GM21526 (cell line): ENCODE data around the gene MYOCOS.

ENCODE experiments used
- ATAC-seq: cut with Tn5 transposase; IDR thresholded peaks from one replicate; pipeline ENCODE4 v1.9.1; 2021; ENCODE audit warnings: moderate library complexity; ENCODE audit not compliant: unreplicated experiment, low FRiP score

MYOCOS gene

DNA sequence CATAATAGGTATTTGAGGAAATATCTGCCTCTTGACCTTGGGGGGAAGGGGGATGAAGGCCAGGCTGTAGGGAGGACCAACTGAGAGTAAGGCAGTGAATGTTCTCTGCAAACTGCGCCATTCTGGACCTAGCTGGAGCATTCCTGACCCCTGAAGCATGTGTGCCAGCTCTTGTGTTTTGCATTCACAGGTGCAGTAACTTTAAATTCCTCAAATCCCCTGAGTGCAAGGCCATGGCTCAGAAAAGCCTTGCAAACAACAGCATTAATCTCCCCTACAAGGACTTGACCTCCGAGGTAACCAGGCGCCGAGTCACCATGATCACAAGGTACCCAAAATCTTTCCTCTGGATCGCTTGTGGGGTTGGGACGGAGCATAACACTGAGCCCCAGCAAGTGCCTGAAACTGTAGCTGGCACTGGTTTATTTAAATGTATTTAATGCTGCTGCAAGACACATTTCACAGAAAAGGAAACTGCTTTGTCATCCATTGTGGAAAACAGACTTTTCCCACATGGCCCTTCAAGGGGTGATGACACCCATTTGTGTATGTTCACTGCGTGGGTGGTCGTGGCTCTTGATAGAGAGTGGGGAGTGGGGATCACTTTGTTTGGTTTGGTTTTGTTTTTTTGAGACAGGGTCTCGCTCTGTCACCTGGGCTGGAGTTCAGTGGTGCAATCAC lies 1.7 kb downstream of the MYOCOS start:
- no peak for ATAC-seq

DNA sequence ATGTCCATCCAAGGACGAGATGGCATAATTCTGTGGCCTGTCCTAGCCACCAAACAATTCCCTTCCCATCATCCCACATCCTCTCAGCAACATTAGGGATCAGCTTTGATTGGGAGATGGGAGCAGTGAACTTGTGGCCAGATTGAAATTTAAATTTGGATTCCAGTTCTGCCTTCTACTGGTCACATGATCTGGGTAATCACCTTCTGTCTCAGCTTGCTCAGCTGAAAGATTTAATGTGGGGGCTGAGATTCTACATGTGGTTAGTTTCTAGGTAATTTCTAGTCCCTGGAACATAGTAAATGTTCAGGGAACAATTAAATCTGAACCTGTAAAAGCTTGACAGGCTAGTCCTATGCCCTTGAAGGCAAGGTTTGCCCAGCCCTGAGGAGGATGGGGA lies 3.2 kb downstream of the MYOCOS start:
- ATAC-seq = no peak

DNA sequence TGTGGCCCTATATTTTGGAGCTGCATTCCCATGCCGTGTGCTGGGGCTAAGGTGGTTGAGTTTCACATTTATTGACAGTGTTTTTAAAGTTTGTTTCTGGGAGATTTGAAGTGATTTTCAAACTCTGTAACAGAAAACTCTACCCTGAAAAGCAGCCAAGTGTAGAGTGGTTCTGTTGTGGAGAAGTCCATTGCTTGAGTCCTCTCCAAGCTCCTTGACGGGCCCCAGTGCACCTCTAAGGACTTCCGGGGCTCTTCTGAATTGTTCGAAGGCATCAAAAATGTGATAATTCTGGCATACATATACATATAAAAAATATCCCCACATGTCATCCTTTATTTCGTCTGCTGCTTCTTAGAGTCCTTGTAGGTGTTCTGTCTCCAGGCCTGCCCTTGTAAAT lies 5.0 kb downstream of the MYOCOS start:
- no peak for ATAC-seq

DNA sequence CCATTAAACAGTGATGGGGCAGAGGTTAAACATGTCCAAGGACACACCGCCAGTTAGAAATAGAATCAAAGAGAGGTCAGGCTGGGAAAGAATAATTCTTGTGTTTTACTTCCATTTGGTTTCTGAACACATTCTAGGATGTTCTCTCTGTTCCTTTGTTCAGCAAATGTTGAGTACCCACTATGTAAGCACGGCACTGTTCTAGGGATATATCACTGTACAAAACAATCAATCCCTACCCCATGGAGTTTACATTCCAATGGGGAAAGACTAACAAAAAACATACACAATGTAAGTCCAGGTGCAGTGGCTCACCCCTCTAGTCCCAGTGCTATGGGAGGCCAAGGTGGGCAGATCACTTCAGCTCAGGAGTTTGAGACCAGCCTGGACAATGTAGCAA lies 6.2 kb downstream of the MYOCOS start:
- no peak for ATAC-seq

DNA sequence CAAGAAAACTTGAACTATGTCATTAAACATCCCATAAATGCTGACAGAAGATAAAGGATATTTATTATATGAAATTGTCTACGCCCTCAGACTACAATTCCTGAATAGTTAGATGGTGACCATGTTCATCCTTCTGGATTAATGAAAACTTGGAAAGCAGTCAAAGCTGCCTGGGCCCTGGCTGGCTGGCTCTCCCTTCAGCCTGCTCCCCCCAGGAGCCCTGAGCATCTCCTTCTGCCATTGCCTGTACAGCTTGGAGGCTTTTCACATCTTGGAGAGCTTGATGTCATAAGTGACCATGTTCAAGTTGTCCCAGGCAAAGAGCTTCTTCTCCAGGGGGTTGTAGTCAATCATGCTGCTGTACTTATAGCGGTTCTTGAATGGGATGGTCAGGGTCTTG lies 13.6 kb downstream of the MYOCOS start:
- no peak for ATAC-seq

DNA sequence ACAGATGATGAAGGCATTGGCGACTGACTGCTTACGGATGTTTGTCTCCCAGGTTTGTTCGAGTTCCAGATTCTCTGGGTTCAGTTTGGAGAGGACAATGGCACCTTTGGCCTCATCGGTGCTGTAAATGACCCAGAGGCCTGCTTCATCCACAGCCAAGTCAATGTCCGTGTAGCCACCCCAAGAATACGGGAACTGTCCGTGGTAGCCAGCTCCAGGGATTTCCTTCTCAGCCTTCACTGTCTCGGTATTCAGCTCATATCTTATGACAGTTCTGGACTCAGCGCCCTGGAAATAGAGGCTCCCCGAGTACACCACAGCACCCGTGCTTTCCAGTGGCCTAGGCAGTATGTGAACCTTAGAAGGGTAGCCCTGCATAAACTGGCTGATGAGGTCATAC lies 14.1 kb downstream of the MYOCOS start:
- ATAC-seq = no peak

DNA sequence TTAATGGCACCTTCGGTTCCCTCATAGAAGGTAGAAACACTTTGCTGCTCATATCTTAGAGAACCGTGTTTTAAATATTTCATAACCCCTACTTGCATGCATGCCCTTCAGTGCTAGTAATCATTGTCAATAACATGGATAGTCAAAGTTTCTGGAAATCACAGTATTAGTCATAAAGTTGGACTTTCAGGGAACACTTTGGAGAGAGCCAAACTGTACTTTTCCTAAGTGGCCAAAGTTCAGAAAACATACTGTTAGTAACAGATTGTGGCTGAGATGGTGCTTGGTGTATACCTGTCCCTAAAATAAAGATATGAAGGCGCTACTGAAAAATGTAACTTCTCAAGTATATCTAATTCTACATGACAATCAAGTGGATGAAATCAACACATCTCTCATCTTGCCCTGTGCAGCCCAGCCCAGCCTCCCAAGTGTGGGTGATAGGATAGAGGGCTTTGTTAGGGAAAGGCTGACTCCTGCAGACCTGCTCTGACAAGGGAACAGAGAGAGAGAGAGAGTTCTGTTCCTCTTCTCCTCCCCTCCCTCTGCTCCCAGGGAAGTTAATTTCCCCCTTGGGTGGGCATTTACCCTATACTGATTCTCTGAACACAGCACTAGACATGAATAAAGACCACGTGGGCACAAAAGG lies 16.0 kb downstream of the MYOCOS start:
- ATAC-seq = no peak

DNA sequence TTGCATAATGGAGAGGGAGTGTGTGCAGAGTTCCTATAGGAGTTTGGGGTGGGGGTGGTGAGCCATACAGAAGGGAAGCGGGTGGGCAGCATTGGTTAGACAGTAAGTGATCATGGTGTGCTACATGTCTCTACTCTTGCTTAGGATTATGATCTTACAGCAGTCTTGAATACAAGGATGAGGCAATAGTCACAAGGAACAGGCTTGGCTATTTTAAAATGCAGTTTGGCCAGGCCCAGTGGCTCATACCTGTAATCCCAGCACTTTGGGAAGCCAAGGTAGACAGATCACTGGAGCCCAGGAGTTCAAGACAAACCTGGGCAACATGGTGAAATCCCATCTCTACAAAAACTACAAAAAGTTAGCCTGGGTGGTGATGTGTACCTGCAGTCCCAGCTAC lies 18.2 kb downstream of the MYOCOS start:
- no peak for ATAC-seq

DNA sequence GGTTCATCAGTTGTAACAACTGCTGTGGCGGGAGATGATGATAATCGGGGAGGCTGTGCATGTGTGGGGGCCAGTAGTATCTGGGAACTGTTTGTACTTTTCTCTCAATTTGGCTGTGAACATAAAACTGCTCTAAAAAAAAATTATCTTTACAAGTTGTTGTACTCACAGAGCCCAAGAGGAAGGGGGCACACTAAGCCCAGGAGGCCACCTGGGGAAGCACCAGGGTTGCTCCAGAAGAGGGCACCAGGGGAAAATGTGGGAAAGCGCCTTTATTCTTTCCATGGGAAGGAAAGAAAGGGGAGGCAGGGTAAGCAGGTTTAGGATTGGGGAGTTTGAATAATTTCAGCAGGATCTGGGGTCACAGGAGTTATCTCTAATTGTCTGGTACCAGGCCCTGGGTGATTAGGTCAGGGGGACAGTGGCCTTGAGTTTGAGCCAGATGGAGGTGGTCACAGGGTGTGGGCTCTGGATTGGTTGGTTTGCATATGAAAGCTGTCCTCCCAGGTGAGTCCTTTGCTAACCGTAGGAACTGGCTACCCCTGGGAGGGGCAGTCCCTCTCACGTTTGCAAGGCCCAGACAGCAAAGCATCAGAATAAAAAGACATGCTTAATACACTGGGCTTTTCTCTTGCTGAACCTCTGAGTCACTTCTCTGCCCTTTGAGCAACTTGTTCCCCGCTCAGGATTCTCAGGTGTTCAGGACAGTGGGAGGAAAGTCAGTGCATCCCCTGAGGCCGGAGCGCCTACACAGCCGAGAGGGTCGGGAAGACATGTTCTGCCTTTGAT lies 19.2 kb downstream of the MYOCOS start:
- ATAC-seq = no peak

DNA sequence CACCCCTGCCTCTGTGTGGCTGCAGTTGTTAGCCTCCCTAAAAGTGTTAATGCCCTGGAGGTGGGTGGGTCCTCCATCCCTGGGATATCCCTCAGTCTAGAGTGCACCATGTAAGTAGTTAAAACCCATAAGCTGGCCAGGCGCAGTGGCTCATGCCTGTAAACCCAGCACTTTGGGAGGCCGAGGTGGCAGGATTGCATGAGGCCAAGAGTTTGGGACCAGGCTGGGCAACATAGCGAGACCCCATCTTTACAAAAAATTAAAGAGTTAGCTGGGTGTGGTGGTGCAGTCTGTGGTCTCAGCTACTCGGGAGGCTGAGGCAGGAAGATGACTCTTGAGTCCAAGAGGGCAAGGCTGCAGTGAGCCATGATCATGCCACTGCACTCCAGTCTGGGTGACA lies 20.2 kb downstream of the MYOCOS start:
- ATAC-seq = no peak

DNA sequence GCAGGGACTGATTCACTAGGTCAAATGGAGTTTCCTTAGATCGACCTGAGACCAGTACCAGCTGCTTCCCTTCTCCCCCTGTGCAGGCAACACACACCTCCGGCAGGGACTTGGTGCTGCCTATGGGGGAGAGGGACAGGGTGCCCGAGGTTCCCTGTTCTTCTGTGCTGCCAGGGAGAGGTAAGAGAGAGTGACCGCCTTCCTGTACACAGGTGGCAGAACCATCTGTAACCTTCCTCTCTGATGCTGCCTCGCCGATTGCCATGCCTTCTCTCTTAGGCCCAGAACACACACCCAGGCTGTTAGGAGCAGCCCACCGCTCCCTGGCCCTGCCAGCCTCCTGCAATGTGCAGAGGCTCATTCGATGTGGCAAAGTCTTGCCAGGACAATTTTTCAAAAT lies 21.1 kb downstream of the MYOCOS start:
- no peak for ATAC-seq

DNA sequence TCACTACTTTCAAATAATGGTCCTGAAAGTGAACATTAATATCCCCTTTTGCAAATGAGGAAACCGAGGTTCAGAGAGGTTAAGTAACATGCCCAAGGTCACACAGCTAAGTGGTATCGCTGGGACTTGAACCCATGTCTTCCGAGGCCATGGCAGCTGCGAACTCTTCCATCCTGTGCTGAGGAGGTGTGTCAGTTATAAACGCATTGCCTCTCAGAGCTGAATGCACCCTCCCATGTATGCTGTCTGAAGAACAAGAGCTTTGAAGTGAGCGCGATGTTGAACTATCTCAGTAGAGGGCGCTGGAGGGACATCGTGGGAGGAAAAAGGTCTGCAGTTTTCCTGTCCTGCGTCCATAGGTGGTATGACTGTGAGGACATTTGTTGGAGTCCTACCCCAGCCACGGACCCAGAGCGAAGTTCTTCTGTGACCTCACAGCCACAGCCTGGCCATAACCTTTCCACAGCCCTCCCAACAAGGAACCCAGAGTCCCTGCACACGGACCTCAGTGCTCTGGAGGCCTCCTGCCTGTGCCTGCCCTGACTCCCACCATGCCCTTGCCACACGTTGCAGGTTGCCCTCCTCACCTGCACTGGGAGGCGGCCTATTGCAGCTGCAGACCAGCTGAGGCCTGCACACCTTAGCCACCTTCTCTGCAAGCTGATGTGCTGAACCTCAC lies 22.9 kb downstream of the MYOCOS start:
- ATAC-seq = no peak

DNA sequence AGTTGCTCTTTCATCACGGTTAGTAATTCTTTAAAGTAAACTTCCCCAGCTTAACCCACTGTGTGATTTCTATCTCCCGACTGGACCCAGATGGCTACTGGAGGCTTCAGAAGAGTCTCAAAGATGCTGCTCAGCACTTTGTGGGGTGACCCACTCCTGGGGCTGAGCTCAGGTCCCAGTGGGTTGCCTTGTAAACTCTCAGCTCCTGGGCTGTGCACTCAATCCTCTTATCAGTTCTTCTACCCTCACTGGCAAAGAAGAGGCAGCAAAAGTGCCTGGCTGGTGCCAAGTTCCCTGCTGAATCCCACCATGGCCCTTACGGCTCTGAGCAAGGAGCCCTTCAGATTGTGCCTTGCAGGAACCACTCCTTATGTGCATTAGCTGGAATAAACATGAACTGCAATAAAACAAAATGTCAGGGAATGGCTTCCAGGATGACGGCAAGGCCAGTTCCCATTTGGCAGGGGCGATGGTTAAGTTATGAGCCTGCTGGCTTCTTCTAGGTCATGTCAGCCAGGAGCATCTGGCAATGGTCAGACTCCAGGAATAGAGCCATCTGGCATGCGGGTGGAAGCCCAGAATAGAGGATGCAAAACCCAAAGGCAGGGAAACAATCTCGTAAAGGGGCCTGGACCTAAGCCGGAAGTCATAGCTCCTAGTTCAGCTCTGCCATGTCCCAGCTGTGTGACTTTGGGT lies 23.7 kb downstream of the MYOCOS start:
- ATAC-seq = no peak

DNA sequence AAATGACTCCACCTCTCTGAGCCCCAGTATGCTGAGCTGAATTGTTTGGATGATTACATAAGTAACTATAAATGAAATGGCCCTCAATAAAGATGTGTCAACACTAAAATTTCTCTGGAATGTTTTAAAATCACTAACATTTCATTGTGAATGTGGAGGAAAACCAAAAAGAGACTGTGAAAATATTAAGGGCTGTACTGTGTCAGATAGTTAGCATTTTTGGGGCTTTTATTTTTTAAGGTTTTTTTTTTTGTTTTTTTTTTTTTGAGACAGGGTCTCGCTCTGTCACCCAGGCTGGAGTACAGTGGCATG lies 24.2 kb downstream of the MYOCOS start:
- ATAC-seq = no peak

DNA sequence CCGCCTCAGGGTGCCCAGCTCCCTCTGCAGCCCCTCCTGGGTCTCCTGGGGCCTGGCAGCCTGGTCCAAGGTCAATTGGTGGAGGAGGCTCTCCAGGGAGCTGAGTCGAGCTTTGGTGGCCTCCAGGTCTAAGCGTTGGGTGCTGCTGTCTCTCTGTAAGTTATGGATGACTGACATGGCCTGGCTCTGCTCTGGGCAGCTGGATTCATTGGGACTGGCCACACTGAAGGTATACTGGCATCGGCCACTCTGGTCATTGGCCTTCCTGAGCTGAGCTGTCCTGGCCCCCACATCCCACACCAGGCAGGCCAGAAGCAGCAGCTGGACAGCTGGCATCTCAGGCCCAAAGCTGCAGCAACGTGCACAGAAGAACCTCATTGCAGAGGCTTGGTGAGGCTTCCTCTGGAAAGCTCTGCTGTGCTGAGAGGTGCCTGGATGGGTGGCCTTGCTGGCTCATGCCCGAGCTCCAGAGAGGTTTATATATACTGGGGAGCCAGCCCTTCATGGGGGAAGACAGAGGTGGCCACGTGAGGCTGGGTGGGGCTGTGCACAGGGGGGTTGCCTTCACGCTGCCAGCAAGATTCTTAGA lies 30.3 kb downstream of the MYOCOS start, which contains the start of gene MYOC:
Gene MYOC (minus strand): TSS at position 455 of the 589 bp plus-strand sequence. CDS start 77 bp downstream, at position 378.
- ATAC-seq = no peak

DNA sequence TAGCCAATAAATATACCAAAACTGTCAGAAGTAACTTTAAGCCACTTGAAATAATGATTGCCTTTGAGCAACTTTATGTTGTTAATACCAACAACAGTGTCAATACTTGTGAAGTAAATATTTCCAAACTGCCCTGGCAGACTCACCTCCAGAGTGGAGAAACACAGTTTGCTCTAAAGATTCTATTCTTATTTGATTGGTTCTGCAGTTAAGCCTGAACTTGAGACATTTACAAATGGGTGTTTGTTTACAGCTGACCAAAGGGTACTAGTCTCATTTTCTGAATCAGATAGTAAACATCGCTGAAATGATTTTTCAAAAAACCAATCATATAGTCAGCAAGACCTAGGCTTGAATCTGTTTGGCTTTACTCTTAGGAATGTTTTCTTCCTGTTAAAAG lies 31.8 kb downstream of the MYOCOS start:
- ATAC-seq = no peak

DNA sequence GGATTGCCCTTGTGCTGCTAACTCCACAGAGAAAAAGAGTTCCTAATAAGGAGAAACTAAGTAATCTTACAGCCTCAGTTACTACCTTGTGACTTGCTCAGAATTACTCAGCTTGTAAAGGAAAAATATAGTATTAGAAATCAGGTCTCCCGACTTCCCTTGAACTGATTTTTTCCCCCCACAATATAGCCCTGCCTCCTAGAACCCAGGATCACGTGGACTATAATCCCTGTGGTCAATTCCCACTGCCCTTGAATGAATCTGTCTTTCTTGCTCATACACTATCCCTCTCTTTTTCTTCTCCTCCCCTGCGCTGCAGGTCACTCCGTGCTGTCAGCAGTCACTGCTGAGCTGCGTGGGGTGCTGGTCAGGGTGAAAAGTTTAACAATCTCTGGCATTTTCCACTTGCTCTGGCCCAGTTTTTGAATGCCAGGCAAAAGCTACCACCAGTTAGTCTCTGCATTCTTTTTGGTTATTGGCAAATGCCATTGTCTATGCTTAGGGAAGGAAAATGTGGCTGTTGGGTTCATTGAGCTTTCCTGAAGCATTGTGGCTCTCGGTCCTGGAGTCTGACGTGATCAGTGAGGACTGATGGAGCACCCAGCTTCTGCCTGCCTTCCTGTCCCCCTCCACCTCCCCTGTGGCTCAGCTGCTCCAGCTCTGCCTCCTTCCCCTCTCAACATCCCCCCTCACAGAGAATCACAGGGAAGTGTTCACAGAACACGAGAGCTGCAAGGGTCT lies 32.3 kb downstream of the MYOCOS start:
- no peak for ATAC-seq

DNA sequence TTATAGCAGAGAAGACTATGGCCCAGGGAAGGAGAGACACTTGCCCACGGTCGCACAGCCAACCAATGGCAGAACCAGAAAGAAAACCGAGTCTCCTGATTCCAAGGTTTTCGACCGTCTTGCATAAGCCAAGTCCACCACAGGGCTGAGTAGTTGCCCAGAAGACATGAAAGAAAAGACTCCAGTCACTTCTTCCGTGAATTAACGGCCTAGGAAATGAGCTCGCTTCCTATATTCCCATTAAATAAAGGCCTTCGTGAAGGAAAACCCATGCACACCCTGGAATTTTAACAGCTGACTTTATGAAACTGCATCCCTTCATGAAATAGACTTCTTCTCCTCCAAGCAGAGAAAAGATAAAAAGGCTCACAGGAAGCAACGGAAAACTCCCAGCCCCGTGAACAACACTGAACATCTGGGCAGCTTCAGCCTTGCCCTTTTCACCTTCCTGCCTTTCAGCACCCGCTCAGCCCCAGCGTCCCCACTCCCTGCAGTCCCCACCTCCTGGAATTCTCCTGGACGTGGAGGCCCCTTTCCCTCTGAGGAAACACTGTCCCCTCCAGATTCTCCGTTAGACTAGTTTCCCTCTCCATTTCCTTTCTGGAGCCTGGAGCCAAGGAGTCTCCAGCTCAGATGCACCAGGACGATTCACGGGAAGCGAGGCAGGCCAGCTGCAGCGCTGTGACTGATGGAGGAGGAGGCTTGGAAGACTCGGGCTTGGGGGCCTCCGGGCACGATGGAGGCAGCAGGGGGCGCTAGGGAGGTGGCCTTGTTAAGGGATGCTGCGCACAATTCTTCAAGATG lies 33.1 kb downstream of the MYOCOS start:
- ATAC-seq = no peak

DNA sequence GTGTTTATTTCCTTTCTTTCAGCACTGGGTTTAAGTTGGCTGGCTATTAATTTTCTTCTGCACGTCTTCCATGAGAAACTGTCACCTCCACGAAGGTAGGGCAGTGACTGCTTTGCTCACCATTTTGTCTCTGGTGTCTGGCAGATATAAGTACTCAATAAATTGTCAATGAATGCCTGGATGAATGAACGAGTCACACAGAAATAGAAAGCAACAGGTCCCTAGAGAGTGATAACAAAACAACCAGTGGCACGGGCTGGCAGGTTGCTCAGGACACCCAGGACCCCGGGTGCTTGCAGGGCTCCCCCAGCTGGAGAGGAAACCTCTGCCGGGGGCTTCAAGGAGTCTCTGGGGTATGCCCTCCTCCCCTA lies 33.7 kb downstream of the MYOCOS start:
- ATAC-seq = no peak
